Stomach (tissue), 4 donors: ENCODE results near the gene KCTD16.

Experiments used
- CTCF ChIP-seq, 7 experiments: fragments of 450-650 bp in 4 of 7; fragments of 200-600 bp in 3 of 7; sonication (generic) in 3 of 7; IDR thresholded peaks; one replicate each; pipeline ENCODE4 v1.5.1; 2016 to 2019; ENCODE audit warnings: antibody characterized with exemption in 7 of 7, control low read depth in 2 of 7, mild to moderate bottlenecking in 1 of 7
- EP300 ChIP-seq: sonication (generic); formaldehyde crosslinking; IDR thresholded peaks from one replicate; pipeline ENCODE4 v1.6.1; 2017; ENCODE audit warnings: antibody characterized with exemption

GRCh38 chr5:144187699-144188294 is 17.1 kb downstream of the KCTD16 start:
- TF ChIP-seq CTCF (IDR thresholded peaks at IDR 0.05) (no peak), EP300 (no peak)
